ENCODE measurements around the gene MYG1. TPM values are rescaled to one million over a fixed set of nuclear protein-coding genes. Genes with fewer than 3 reads are reported as not detected.

MYG1 gene
- total and polyA plus RNA-seq, 8 donors, result 16.0 to 120 (median 31.9) TPM

DNA sequence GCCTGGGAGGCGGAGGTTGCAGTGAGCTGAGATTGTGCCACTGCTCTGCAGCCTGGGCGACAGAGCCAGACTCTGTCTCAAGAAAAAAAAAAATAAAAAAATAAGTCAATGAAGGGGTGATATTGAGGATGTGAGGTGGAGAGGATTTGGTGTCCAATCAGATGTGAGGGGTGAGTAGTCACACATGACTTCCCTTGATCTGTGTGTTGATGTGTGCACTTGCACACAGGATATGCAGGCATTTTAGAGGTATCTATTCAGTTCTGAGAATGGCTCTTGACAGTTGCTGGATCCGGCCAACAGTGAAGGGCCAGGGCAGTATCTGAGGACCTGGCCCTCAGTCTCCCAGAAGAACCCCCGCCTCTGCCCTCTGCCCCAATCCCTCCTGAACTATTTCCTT is 44.5 kb downstream of the MYG1 start:
- TF ChIP-seq POLR2AphosphoS5 (IDR thresholded peaks at IDR 0.05) (no peak), POLR2A (IDR thresholded peaks at IDR 0.05) (no peak), EP300 (IDR thresholded peaks at IDR 0.05) (no peak)
- TF ChIP-seq, protein P1, sequence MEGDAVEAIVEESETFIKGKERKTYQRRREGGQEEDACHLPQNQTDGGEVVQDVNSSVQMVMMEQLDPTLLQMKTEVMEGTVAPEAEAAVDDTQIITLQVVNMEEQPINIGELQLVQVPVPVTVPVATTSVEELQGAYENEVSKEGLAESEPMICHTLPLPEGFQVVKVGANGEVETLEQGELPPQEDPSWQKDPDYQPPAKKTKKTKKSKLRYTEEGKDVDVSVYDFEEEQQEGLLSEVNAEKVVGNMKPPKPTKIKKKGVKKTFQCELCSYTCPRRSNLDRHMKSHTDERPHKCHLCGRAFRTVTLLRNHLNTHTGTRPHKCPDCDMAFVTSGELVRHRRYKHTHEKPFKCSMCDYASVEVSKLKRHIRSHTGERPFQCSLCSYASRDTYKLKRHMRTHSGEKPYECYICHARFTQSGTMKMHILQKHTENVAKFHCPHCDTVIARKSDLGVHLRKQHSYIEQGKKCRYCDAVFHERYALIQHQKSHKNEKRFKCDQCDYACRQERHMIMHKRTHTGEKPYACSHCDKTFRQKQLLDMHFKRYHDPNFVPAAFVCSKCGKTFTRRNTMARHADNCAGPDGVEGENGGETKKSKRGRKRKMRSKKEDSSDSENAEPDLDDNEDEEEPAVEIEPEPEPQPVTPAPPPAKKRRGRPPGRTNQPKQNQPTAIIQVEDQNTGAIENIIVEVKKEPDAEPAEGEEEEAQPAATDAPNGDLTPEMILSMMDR (IDR thresholded peaks at IDR 0.05), result no peak
- H3K4me1 ChIP-seq, result peaks cover 12 to 18% (median 15%) of the 10 kb centered on the region in 4 donors
- no peaks in the 10 kb centered on the region for H3K36me3 ChIP-seq
- H3K4me3 ChIP-seq, result peak overlapping the region in 1 of 4 donors; percentile 66
- intact Hi-C loops (cut with DNase I; ENCODE audit: low total_unique reads), result no loop called here
- no peak for DNase-seq
- WGBS, 5 donors, result 94 to 98% (median 96%) methylated on average over 4 of the region's 4 CpGs
- no peaks in the 10 kb centered on the region for H3K9me3 ChIP-seq
- H3K27me3 ChIP-seq, result peaks cover 0 to 8% (median 3%) of the 10 kb centered on the region in 3 donors
- H3K27ac ChIP-seq, result peak overlapping the region in 1 of 5 donors; percentile 86

DNA sequence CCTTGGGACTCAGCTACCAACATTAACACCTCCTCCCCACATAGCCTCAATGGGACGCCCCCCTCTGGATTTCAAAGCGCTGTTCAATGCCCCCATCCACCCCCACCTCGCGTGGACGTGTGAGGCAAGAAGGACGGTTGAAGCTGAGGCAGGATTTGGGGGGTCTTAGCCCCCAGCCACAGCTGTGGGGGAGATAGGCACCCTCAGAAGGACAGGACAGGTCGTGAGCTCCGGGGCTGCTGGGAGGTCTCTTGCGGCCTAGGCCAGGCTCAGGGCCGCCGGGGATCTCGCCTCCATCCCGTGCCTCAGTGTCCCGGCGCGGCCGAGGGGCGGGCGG is 45.0 kb downstream of the MYG1 start:
- peak overlapping the region in 3 of 5 donors; percentile 80 to 86 (median 85) for H3K27ac ChIP-seq
- DNase-seq, result no peak
- no peaks in the 10 kb centered on the region for H3K36me3 ChIP-seq
- peaks cover 12 to 18% (median 15%) of the 10 kb centered on the region in 4 donors for H3K4me1 ChIP-seq
- no peaks in the 10 kb centered on the region for H3K9me3 ChIP-seq
- TF ChIP-seq POLR2A (IDR thresholded peaks at IDR 0.05) (no peak), POLR2AphosphoS5 (IDR thresholded peaks at IDR 0.05) (no peak), EP300 (IDR thresholded peaks at IDR 0.05) (no peak)
- TF ChIP-seq, protein P1 (IDR thresholded peaks at IDR 0.05), result no peak
- H3K27me3 ChIP-seq, result peaks cover 0 to 3% (median 0%) of the 10 kb centered on the region in 3 donors
- intact Hi-C loops (cut with DNase I; ENCODE audit: low total_unique reads), result no loop called here
- H3K4me3 ChIP-seq, result peak overlapping the region; percentile 60 to 79 (median 64)
- WGBS, 5 donors, result 3 to 17% (median 5%) methylated on average over 6 to 19 of the region's 19 CpGs

DNA sequence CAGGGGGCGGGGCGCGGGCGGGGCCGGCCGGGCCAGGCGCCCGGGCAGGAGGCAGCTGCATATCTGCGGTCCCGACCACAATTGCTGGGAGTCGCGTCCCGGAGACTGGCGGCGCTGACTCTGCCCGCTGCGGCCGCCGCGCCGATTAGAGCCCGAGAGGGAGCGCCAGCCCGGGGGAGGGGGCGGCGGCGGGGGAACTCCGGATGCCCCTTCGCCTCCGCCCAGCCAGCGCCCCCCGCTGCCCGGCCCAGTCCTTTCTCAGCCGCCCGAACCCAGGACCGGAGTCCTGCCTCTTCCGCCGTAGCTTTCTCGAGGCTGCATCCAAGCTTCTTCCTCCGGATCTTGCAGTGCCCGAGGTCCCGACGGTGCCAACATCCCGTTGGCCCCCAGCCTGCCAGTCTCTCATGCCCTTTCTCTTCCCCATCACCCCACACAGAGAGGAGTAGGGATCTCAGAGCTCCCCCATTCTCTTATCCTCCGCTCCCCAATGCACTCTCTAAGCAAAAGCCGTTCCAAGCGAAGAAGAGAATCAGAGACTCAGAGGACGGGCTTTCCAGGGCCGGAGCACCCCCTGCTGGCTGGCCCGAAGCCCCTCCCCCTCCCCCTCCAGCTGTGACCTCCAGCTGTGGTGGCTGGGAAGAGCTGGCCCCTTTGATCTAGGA is 45.5 kb downstream of the MYG1 start:
- Histone ChIP-seq H3K4me3 (peak overlapping the region; percentile 60 to 79 (median 64)), H3K27ac (peak overlapping the region; percentile 25 to 86 (median 80)), H3K27me3 (no peaks in the 10 kb centered on the region), H3K36me3 (no peaks in the 10 kb centered on the region), H3K9me3 (no peaks in the 10 kb centered on the region), H3K4me1 (peaks cover 12 to 18% (median 15%) of the 10 kb centered on the region in 4 donors)
- 0 to 1% (median 0%) methylated on average over 18 to 50 of the region's 50 CpGs for WGBS, 5 donors
- no peak for TF ChIP-seq POLR2A (IDR thresholded peaks at IDR 0.05)
- TF ChIP-seq POLR2AphosphoS5 (IDR thresholded peaks at IDR 0.05), result peak in 2 of 3 donors; percentile 14 to 53
- TF ChIP-seq, protein P1 (IDR thresholded peaks at IDR 0.05), result peak in 5 of 7 experiments; percentile 30 to 77 (median 69)
- intact Hi-C loops (cut with DNase I; ENCODE audit: low total_unique reads), result no loop called here
- DNase-seq, result peak; percentile 73 to 93

DNA sequence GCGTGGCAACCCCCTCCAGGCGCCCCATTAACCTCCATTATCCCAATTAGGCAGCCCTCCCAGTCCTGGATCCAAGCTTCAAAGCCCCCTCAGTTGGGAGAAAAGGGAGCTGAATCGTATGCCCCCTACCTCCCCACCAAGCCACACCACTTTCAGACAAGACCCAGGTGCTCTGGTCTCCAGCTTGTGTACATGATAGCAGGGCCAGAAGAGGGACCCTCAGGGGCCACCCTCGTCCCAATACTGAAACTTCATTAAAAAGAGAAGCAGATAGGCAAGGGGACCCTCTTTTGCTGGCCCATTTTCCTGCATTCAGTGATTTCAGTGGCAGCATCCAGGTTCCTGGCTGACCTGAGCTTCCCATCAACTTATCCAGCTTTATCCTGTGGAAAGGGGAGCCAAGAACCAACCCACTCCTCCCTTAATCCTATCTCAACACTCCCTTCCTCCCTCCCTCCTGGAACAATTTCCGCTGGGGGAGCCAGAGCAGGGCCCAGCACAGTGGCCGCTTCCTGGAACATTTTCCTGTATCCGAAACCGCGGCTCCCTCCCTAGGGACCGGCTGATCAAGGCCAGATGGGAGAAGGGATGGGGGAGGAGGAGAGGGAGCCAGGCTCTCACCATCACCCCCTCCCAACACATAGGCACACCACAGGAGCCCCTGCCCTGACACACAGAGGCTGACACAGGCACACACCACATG is 46.1 kb downstream of the MYG1 start:
- Histone ChIP-seq H3K36me3 (no peaks in the 10 kb centered on the region), H3K9me3 (no peaks in the 10 kb centered on the region), H3K27me3 (no peaks in the 10 kb centered on the region), H3K4me3 (peak overlapping the region; percentile 60 to 79 (median 64)), H3K4me1 (peaks cover 12 to 18% (median 15%) of the 10 kb centered on the region in 4 donors), H3K27ac (peak overlapping the region; percentile 7 to 86 (median 80))
- peak; percentile 30 to 75 for DNase-seq
- TF ChIP-seq, protein P1 (IDR thresholded peaks at IDR 0.05), result peak in 4 of 7 experiments; percentile 1 to 16 (median 3)
- TF ChIP-seq POLR2A (IDR thresholded peaks at IDR 0.05) (no peak), POLR2AphosphoS5 (IDR thresholded peaks at IDR 0.05) (no peak)
- intact Hi-C loops (cut with DNase I; ENCODE audit: low total_unique reads), result no loop called here
- 16 to 26% (median 21%) methylated on average over 10 of the region's 10 CpGs for WGBS, 5 donors
